ENCODE results near the gene FAM90A26. TPM values are rescaled to one million over a fixed set of nuclear protein-coding genes. Genes with fewer than 3 reads are reported as not detected.
"Not testable (repeated sequence)": the region's sequence is repeated elsewhere in the genome, so short reads cannot be mapped to it uniquely, and the experiment has no call there.

Gene FAM90A26
- total RNA-seq, 1 donor from 2014 or later: not detected

DNA sequence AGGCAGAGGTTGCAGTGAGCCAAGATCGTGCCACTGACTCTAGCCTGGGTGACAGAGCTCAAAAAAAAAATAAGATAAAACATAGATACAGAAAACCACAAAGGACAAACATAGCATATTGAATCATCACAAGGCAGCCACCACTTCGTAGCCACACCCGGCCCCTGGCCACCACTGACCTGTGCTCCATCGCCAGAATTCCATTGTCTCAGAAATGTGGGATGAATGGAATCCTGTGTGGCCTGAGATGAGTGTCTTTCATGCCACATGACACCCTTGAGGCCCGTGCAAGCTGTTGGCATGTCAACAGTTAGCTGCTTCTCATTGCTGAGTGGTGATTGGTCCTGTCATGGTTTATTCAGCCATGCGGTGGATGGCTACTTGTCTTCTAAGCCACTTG is 10.2 kb upstream of the FAM90A26 start:
- H3K27ac Mint-ChIP-seq (ENCODE audit: unreplicated experiment); DNase-seq (ENCODE audit: low read depth, low spot score); H3K36me3 Mint-ChIP-seq (ENCODE audit: low read depth); H3K27me3 Mint-ChIP-seq (ENCODE audit: low read depth); H3K9me3 Mint-ChIP-seq; H3K4me3 Mint-ChIP-seq; H3K4me1 Mint-ChIP-seq: not testable (repeated sequence)

DNA sequence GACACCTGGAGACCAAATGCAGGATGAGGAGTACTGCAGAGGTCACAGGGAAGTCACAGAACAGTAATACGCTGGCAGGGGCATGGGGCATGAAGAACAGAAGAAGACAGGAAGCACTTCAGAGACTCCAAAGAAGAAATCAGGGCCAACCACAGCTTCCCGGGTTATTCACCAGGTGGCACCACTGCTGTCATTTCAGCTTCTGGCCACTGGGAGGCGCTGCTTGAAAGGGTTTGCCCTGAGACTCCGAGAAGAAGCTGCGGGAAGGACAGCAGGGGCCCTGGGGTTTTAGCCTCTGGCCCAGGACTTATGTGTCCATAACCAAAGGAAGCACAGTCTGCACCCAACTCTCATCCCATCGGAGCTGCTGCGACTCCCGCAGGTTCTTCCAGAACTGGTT is 4.2 kb upstream of the FAM90A26 start:
- not testable (repeated sequence) for H3K9me3 Mint-ChIP-seq; H3K4me1 Mint-ChIP-seq; DNase-seq (ENCODE audit: low read depth, low spot score)

DNA sequence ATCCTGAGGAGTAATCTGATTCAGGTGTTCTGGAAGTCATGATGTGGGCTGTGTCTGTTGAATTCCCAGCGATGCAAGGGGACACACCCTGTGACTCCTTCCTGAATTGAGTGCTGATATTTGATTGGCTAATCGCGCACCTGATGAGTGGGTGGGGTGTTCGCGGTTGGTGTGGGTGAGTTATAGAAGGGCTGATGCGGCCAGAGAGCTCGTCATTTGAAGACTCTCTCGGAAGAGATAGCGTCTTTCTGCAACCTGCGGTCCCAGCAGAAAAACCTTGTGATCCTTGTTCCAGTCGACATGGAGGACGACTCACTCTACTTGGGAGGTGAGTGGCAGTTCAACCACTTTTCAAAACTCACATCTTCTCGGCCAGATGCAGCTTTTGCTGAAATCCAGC is 40.1 kb downstream of the FAM90A26 start, which contains the start of gene USP17L10:
Gene USP17L10 (plus strand): TSS at position 301 of the 400 bp plus-strand sequence. CDS start 0 bp downstream, at position 301.
- H3K4me1 Mint-ChIP-seq; H3K36me3 Mint-ChIP-seq (ENCODE audit: low read depth); H3K4me3 Mint-ChIP-seq; H3K9me3 Mint-ChIP-seq; H3K27me3 Mint-ChIP-seq (ENCODE audit: low read depth); H3K27ac Mint-ChIP-seq (ENCODE audit: unreplicated experiment); DNase-seq (ENCODE audit: low read depth, low spot score): not testable (repeated sequence)

More for the DNA sequence above, 4.2 kb upstream of the FAM90A26 start:
- not testable (repeated sequence) for H3K27me3 Mint-ChIP-seq (ENCODE audit: low read depth); H3K4me3 Mint-ChIP-seq; H3K27ac Mint-ChIP-seq (ENCODE audit: unreplicated experiment); H3K36me3 Mint-ChIP-seq (ENCODE audit: low read depth)

DNA sequence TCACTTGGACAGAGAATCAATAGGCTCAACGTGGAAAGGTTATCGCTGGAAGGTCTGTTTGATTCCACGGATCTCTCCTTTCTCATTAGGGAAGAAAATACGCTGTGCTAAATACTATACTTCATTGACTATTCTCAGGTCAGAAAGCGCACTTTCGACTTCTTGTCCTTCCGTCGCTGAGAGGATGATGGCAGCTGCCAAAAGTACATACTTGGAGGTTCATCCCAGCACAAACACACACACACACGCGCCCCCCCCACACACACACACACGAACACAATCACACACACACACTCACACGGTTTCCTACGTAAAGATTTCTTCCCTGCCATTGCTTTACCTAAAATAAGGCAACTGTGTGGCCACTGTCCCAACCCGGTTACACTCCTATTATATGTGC is 44.5 kb downstream of the FAM90A26 start:
- H3K36me3 Mint-ChIP-seq (ENCODE audit: low read depth); DNase-seq (ENCODE audit: low read depth, low spot score); H3K9me3 Mint-ChIP-seq; H3K27me3 Mint-ChIP-seq (ENCODE audit: low read depth); H3K4me3 Mint-ChIP-seq; H3K27ac Mint-ChIP-seq (ENCODE audit: unreplicated experiment); H3K4me1 Mint-ChIP-seq: not testable (repeated sequence)

DNA sequence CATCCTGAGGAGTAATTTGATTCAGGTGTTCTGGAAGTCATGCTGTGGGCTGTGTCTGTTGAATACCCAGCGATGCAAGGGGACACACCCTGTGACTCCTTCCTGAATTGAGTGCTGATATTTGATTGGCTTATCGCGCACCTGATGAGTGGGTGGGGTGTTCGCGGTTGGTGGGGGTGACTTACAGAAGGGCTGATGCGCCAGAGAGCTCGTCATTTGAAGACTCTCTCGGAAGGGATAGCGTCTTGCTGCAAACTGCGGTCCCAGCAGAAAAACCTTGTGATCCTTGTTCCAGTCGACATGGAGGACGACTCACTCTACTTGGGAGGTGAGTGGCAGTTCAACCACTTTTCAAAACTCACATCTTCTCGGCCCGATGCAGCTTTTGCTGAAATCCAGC is 44.9 kb downstream of the FAM90A26 start, which contains the start of gene USP17L11:
Gene USP17L11 (plus strand): TSS at position 301 of the 400 bp plus-strand sequence. CDS start 0 bp downstream, at position 301.
- DNase-seq (ENCODE audit: low read depth, low spot score); H3K4me1 Mint-ChIP-seq; H3K27me3 Mint-ChIP-seq (ENCODE audit: low read depth); H3K27ac Mint-ChIP-seq (ENCODE audit: unreplicated experiment); H3K4me3 Mint-ChIP-seq; H3K36me3 Mint-ChIP-seq (ENCODE audit: low read depth); H3K9me3 Mint-ChIP-seq: not testable (repeated sequence)

DNA sequence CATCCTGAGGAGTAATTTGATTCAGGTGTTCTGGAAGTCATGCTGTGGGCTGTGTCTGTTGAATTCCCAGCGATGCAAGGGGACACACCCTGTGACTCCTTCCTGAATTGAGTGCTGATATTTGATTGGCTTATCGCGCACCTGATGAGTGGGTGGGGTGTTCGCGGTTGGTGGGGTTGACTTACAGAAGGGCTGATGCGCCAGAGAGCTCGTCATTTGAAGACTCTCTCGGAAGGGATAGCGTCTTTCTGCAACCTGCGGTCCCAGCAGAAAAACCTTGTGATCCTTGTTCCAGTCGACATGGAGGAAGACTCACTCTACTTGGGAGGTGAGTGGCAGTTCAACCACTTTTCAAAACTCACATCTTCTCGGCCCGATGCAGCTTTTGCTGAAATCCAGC is 49.6 kb downstream of the FAM90A26 start, which contains the start of gene USP17L12:
Gene USP17L12 (plus strand): TSS at position 301 of the 400 bp plus-strand sequence. CDS start 0 bp downstream, at position 301.
- not testable (repeated sequence) for H3K36me3 Mint-ChIP-seq (ENCODE audit: low read depth)

DNA sequence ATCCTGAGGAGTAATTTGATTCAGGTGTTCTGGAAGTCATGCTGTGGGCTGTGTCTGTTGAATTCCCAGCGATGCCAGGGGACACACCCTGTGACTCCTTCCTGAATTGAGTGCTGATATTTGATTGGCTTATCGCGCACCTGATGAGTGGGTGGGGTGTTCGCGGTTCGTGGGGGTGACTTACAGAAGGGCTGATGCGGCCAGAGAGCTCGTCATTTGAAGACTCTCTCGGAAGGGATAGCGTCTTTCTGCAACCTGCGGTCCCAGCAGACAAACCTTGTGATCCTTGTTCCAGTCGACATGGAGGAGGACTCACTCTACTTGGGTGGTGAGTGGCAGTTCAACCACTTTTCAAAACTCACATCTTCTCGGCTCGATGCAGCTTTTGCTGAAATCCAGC is 54.4 kb downstream of the FAM90A26 start, which contains the start of gene USP17L13:
Gene USP17L13 (plus strand): TSS at position 301 of the 400 bp plus-strand sequence. CDS start 0 bp downstream, at position 301.
- H3K27me3 Mint-ChIP-seq (ENCODE audit: low read depth); H3K36me3 Mint-ChIP-seq (ENCODE audit: low read depth); DNase-seq (ENCODE audit: low read depth, low spot score); H3K27ac Mint-ChIP-seq (ENCODE audit: unreplicated experiment); H3K4me1 Mint-ChIP-seq; H3K9me3 Mint-ChIP-seq; H3K4me3 Mint-ChIP-seq: not testable (repeated sequence)

More for the DNA sequence above, 49.6 kb downstream of the FAM90A26 start, which contains the start of gene USP17L12:
- not testable (repeated sequence) for H3K4me1 Mint-ChIP-seq; DNase-seq (ENCODE audit: low read depth, low spot score); H3K27me3 Mint-ChIP-seq (ENCODE audit: low read depth); H3K4me3 Mint-ChIP-seq; H3K27ac Mint-ChIP-seq (ENCODE audit: unreplicated experiment); H3K9me3 Mint-ChIP-seq

Other genes starting within 250 kb of the FAM90A26 start
- gene USP17L10, start 40.2 kb downstream of the FAM90A26 start, total RNA-seq: not detected in 2 replicates
- gene USP17L11, start 45.0 kb downstream of the FAM90A26 start, total RNA-seq: not detected in 2 replicates
- gene USP17L12, start 49.7 kb downstream of the FAM90A26 start, total RNA-seq: not detected in 2 replicates
- gene USP17L13, start 54.5 kb downstream of the FAM90A26 start, total RNA-seq: not detected in 2 replicates
- gene USP17L15, start 64.0 kb downstream of the FAM90A26 start, total RNA-seq: not detected in 2 replicates
- gene USP17L17, start 73.5 kb downstream of the FAM90A26 start, total RNA-seq: not detected in 2 replicates
- not detected in 2 replicates for gene USP17L18, start 78.2 kb downstream of the FAM90A26 start, total RNA-seq
- gene USP17L19, start 83.0 kb downstream of the FAM90A26 start, total RNA-seq: not detected in 2 replicates
- gene USP17L20, start 87.7 kb downstream of the FAM90A26 start, total RNA-seq: not detected in 2 replicates
- gene USP17L21, start 92.5 kb downstream of the FAM90A26 start, total RNA-seq: not detected in 2 replicates
- gene USP17L22, start 97.2 kb downstream of the FAM90A26 start, total RNA-seq: not detected in 2 replicates
- not detected in 2 replicates for gene USP17L24, start 154.8 kb downstream of the FAM90A26 start, total RNA-seq
- not detected in 2 replicates for gene USP17L25, start 159.5 kb downstream of the FAM90A26 start, total RNA-seq
- not detected in 2 replicates for gene USP17L26, start 164.2 kb downstream of the FAM90A26 start, total RNA-seq
- not detected in 2 replicates for gene USP17L5, start 169.0 kb downstream of the FAM90A26 start, total RNA-seq
- gene USP17L27, start 173.7 kb downstream of the FAM90A26 start, total RNA-seq: not detected in 2 replicates
- gene USP17L28, start 178.5 kb downstream of the FAM90A26 start, total RNA-seq: not detected in 2 replicates
- gene USP17L29, start 183.2 kb downstream of the FAM90A26 start, total RNA-seq: not detected in 2 replicates
- not detected in 2 replicates for gene USP17L30, start 192.7 kb downstream of the FAM90A26 start, total RNA-seq